ENCODE measurements around the gene TUBG2.

GRCh38 chr17:42613699-42614295, 45.3 kb upstream of the TUBG2 start:
- TF ChIP-seq CTCF (IDR thresholded peaks at IDR 0.05) (no peak), EZH2 (IDR thresholded peaks at IDR 0.05; ENCODE audit: borderline replicate concordance, insufficient read depth, low read depth, low read length, poor library complexity, severe bottlenecking) (no peak)
